Lower lobe of right lung (tissue), 2 donors: Measurements from ENCODE around the gene GIGYF1. TPM values are rescaled to one million over a fixed set of nuclear protein-coding genes. Genes with fewer than 3 reads are reported as not detected.
"Not testable (repeated sequence)": the region's sequence is repeated elsewhere in the genome, so short reads cannot be mapped to it uniquely, and the experiment has no call there.

Experiments used
- ATAC-seq, 2 donors: fragments of 200-7000 bp; cut with Tn5 transposase; one replicate each; pipeline ENCODE4 v1.9.1; 2020 to 2022; ENCODE audit warnings: mild to moderate bottlenecking in 2 of 2, moderate library complexity in 2 of 2
- DNase-seq: peaks from one replicate; pipeline ENCODE4 v3.0.0-alpha.2; 2020
- H3K27ac ChIP-seq: fragments of 200-600 bp; one replicate; pipeline ENCODE4 v1.8.0; 2022
- H3K27me3 ChIP-seq: fragments of 200-600 bp; one replicate; pipeline ENCODE4 v1.8.0; 2022; ENCODE audit warnings: low read depth
- H3K36me3 ChIP-seq: fragments of 200-600 bp; one replicate; pipeline ENCODE4 v1.8.0; 2022; ENCODE audit warnings: mild to moderate bottlenecking
- H3K4me1 ChIP-seq: fragments of 200-600 bp; one replicate; pipeline ENCODE4 v1.8.0; 2022
- H3K4me3 ChIP-seq: fragments of 200-600 bp; one replicate; pipeline ENCODE4 v1.8.0; 2022; ENCODE audit warnings: mild to moderate bottlenecking
- H3K9me3 ChIP-seq: fragments of 200-600 bp; one replicate; pipeline ENCODE4 v1.8.0; 2022
- intact Hi-C: fragments of 100-400 bp; cut with DNase I; formaldehyde crosslinking; loops from one replicate; pipeline ENCODE4 v1.11.0; 2022
- total RNA-seq: library from RNA; stranded (reverse); fragmentation: NEBNext Ultra II Directional; extraction: Animal tissue kit (Norgen Biotek cat#: 25700); gene quantifications from one replicate; pipeline ENCODE4 v1.2.1, GENCODE V29; 2021
- TF ChIP-seq, protein P1 (sequence below): fragments of 200-600 bp; IDR thresholded peaks from one replicate; pipeline ENCODE4 v1.8.0; 2022; ENCODE audit warnings: antibody characterized with exemption, mild to moderate bottlenecking
- donor health status: DM: no; HTN: yes; CAD: no; lungs with severe emphysema.

GIGYF1 gene
- total RNA-seq, 1 donor from 2014 or later: 53.4 TPM

DNA sequence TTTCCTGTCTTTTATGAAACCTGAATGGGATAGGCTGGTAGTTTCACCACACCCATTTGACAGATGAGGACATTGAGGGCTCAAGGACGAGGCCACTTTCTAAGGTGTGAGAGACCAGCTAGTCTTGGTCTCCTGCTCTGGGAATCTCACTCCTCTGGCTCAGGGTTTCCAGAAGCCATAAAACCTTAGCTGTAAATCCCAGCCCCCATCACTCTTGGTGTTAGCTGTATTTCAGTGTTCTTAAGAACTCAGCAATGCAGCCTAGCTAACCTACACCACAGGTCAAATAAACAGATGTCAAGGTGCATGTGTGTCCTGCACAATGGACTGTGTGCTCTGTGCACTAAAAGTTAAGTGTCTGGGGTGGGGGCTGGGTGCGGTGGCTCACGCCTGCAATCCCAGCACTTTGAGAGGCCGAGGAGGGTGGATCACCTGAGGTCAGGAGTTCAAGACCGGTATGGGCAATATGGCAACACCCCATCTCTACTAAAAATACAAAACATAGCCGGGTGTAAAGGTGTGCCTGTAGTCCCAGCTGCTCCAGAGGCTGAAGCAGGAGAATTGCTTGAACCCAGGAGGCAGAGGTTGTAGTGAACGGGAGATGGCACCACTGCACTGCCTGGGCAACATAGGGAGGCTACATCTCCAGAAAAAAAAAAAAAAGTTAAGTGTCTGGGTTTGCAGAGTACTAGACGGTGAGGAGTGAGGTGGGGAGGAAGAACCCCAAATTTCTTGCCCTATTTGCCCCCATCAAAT, 25.7 kb upstream of the GIGYF1 start:
- no peak for ATAC-seq

DNA sequence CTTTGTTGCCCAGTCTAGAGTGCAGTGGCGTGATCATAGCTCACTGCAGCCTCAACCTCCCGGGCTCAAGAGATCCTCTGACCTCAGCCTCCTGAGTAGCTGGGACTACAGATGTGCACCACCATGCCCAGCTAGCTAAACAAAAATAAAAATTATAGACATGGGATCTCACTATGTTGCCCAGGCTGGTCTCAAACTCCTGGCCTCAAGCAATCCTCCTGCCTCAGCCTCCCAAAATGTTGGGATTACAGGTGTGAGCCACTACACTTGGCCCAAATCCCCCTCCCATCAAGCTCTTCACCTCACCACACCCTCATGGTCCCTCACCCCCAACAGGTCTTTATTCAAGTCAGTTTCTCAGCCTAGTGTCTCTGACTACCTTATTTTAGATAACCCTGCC, 23.0 kb upstream of the GIGYF1 start:
- DNase-seq, H3K4me3 ChIP-seq, H3K4me1 ChIP-seq, H3K9me3 ChIP-seq, H3K27ac ChIP-seq, intact Hi-C loops, ATAC-seq, H3K36me3 ChIP-seq: not testable (repeated sequence)
- H3K27me3 ChIP-seq: peaks cover 26% of the 10 kb centered on the region

More for the DNA sequence above, 25.7 kb upstream of the GIGYF1 start:
- Histone ChIP-seq H3K27ac (no peak overlapping the region), H3K4me1 (no peaks in the 10 kb centered on the region), H3K9me3 (no peaks in the 10 kb centered on the region), H3K36me3 (no peaks in the 10 kb centered on the region), H3K27me3 (peaks cover 27% of the 10 kb centered on the region), H3K4me3 (no peak overlapping the region)
- no peak for DNase-seq
- TF ChIP-seq, protein P1, sequence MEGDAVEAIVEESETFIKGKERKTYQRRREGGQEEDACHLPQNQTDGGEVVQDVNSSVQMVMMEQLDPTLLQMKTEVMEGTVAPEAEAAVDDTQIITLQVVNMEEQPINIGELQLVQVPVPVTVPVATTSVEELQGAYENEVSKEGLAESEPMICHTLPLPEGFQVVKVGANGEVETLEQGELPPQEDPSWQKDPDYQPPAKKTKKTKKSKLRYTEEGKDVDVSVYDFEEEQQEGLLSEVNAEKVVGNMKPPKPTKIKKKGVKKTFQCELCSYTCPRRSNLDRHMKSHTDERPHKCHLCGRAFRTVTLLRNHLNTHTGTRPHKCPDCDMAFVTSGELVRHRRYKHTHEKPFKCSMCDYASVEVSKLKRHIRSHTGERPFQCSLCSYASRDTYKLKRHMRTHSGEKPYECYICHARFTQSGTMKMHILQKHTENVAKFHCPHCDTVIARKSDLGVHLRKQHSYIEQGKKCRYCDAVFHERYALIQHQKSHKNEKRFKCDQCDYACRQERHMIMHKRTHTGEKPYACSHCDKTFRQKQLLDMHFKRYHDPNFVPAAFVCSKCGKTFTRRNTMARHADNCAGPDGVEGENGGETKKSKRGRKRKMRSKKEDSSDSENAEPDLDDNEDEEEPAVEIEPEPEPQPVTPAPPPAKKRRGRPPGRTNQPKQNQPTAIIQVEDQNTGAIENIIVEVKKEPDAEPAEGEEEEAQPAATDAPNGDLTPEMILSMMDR: no peak
- intact Hi-C loops: no loop called here

DNA sequence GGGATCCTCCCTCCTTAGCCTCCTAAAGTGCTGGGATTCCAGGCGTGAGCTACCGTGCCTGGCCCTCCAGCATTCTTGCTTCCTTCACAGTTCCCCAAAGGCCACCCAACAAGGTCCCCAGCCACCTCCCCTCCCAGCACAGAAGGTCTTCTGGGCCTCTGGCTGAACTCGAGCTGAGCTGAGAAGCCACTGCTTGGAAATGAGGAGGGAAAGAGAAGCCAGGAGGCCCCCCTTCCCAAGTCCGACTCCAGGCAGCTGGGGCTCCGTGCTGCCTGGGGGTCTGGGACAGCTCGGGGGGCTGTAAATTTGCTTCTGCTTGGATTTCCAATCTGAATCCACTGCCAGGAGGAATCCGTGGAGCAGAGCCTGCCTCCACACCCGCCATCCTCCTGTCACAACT, 20.7 kb upstream of the GIGYF1 start:
- no peaks in the 10 kb centered on the region for H3K9me3 ChIP-seq
- intact Hi-C loops: no loop called here
- H3K36me3 ChIP-seq: no peaks in the 10 kb centered on the region
- TF ChIP-seq, protein P1: no peak
- H3K4me1 ChIP-seq: no peaks in the 10 kb centered on the region
- no peak overlapping the region for H3K27ac ChIP-seq
- no peak overlapping the region for H3K4me3 ChIP-seq
- DNase-seq: no peak
- H3K27me3 ChIP-seq: peaks cover 2% of the 10 kb centered on the region
- no peak for ATAC-seq

DNA sequence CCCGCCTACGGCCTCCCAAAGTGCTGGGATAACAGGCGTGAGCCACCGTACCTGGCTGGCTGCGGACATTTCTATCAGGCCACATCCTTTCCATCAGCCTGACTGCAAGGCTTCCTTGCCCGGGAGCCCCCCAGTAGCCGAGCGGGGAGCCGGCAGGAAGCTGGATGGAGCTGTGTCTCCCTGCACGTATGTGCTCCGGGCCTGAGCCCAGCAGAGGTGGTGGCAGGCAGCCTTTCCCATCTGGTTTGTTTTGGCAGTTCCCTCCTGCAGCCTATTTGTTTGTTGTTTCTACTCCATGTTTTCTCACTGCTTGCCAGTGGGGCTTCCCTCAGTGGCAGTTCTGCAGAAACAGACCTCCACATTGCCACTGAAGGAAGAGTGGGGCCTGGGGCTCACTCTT, 17.3 kb upstream of the GIGYF1 start:
- Histone ChIP-seq H3K4me1 (peaks cover 14% of the 10 kb centered on the region), H3K27me3 (no peaks in the 10 kb centered on the region), H3K4me3 (no peak overlapping the region), H3K36me3 (no peaks in the 10 kb centered on the region), H3K9me3 (no peaks in the 10 kb centered on the region), H3K27ac (no peak overlapping the region)
- intact Hi-C loops: no loop called here
- TF ChIP-seq, protein P1: no peak
- ATAC-seq (no peak), DNase-seq (no peak)

DNA sequence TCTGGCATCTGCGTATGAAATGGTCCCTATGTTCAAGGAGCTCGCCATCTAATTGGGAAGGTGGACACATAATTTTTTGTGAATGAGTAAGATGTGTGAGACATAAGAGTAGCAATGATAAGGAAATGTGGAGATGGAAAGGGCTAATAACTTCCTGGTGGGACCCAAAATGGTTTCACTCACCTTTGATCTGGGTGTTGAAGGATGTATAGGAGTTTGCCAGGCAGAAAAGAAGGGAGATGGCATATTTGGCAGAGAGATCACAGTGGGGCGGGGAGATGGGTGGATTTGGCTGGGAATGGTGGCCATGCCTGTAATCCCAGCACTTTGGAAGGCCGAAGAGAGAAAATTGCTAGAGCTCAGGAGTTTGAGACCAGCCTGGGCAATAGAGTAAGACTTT, 16.4 kb upstream of the GIGYF1 start:
- Histone ChIP-seq H3K9me3 (no peaks in the 10 kb centered on the region), H3K4me3 (no peak overlapping the region), H3K27me3 (no peaks in the 10 kb centered on the region), H3K27ac (no peak overlapping the region), H3K36me3 (no peaks in the 10 kb centered on the region), H3K4me1 (peaks cover 15% of the 10 kb centered on the region)
- TF ChIP-seq, protein P1: no peak
- intact Hi-C loops: no loop called here
- ATAC-seq: no peak
- DNase-seq: no peak

DNA sequence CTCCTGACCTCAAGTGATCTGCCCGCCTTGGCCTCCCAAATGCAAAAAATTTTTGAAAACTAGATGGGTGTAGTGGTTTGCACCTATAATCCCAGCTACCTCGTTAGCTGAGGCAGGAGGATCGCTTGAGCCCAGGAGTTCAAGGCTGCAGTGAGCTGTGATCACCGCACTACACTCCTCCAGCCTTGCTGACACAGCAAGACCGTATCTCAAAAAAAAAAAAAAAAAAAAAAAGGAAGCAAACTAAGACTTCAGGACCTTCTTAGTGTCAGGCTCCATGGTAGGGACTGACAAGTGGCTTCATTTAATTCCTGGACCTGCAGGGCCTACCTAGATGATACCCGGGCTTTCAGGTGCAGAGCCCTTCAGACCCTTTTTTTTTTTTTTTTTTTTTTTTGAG, 14.3 kb upstream of the GIGYF1 start:
- TF ChIP-seq, protein P1: no peak
- H3K27me3 ChIP-seq: no peaks in the 10 kb centered on the region
- H3K4me3 ChIP-seq: no peak overlapping the region
- intact Hi-C loops: no loop called here
- ATAC-seq (no peak), DNase-seq (no peak)
- H3K4me1 ChIP-seq: peaks cover 22% of the 10 kb centered on the region
- H3K36me3 ChIP-seq: no peaks in the 10 kb centered on the region
- no peak overlapping the region for H3K27ac ChIP-seq
- H3K9me3 ChIP-seq: no peaks in the 10 kb centered on the region
